ENCODE measurements around the gene KCNIP4. TPM values are rescaled to one million over a fixed set of nuclear protein-coding genes. Genes with fewer than 3 reads are reported as not detected.

The KCNIP4 gene
- total RNA-seq, 4 donors from 2014 or later: 2.5 TPM; not detected in 2

DNA sequence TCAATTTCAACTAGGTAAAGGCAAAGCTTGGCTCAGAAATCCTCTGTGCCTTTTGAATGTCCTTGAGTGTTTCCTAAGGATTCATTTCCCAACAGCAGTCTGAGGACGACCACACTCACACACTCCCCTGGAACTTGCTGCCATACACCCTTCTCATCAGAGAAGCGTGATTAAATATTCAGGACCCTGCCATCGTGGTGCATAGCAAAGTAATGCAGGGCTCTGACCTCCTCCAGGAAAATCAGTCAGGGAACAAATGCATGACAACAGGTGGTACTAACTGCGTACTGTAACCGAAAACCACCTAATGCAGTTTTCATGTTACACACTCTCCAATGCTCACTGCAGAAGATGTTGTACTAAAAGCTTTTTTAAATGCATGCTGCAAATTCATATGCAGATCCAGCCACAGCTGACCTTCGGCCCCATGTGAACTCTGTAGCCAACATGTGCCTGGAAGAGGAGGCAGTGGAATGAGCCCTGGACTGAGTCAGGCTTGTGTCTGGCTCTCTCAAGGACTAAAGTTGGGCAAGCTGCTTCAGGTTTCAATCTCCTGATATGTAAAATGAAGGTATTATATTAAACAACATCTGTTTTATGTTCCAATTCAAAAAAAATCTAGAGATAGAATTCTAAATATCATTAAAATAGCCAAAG is 238.3 kb downstream of the KCNIP4 start:
- Histone ChIP-seq H3K27me3 (no peaks in the 10 kb centered on the region), H3K4me1 (no peaks in the 10 kb centered on the region), H3K36me3 (no peaks in the 10 kb centered on the region), H3K27ac (no peak overlapping the region), H3K9me3 (no peaks in the 10 kb centered on the region), H3K4me3 (no peak overlapping the region)
- 70 to 87% methylated on average over 3 to 6 of the region's 6 CpGs for WGBS, 2 donors (ENCODE audit: low coverage in 1 of 2)
- DNase-seq: no peak
- no peak for TF ChIP-seq POLR2AphosphoS5 (IDR thresholded peaks at IDR 0.05)
- TF ChIP-seq, protein P1, sequence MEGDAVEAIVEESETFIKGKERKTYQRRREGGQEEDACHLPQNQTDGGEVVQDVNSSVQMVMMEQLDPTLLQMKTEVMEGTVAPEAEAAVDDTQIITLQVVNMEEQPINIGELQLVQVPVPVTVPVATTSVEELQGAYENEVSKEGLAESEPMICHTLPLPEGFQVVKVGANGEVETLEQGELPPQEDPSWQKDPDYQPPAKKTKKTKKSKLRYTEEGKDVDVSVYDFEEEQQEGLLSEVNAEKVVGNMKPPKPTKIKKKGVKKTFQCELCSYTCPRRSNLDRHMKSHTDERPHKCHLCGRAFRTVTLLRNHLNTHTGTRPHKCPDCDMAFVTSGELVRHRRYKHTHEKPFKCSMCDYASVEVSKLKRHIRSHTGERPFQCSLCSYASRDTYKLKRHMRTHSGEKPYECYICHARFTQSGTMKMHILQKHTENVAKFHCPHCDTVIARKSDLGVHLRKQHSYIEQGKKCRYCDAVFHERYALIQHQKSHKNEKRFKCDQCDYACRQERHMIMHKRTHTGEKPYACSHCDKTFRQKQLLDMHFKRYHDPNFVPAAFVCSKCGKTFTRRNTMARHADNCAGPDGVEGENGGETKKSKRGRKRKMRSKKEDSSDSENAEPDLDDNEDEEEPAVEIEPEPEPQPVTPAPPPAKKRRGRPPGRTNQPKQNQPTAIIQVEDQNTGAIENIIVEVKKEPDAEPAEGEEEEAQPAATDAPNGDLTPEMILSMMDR (IDR thresholded peaks at IDR 0.05): no peak
- no peak for TF ChIP-seq POLR2A (IDR thresholded peaks at IDR 0.05)
- no peak for TF ChIP-seq EP300 (IDR thresholded peaks at IDR 0.05; ENCODE audit: low read depth)
- in situ Hi-C loops (cut with MboI; ENCODE audit: low pct_ligation_motif_present in 1 of 4, low pct_unique_long_range_greater_than_20kb in 1 of 4, low sequenced_read_pairs in 3 of 4) (no loop called here), intact Hi-C loops (cut with DNase I; ENCODE audit: low total_unique reads) (no loop called here)

DNA sequence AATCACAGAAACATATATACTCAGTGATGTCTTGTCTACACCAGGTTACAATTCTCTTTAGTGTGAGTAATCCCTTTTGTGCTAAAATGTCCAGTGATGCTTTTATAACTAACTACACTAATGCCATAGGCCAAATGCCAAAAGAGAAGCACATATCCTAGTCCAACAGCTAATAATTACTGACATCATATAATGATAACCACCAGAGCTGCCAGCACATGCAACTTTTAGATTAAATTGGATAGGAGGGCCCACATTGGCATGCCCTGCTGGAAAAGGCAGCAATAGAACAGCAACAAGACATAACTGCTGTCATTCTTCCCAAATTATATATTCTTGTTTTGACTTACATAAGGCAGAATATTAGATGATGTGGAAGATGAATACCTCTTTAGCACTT is 238.8 kb downstream of the KCNIP4 start:
- no peak overlapping the region for H3K4me3 ChIP-seq
- no peak for DNase-seq
- no peaks in the 10 kb centered on the region for H3K9me3 ChIP-seq
- intact Hi-C loops (cut with DNase I; ENCODE audit: low total_unique reads) (no loop called here), in situ Hi-C loops (cut with MboI; ENCODE audit: low pct_ligation_motif_present in 1 of 4, low pct_unique_long_range_greater_than_20kb in 1 of 4, low sequenced_read_pairs in 3 of 4) (no loop called here)
- H3K27me3 ChIP-seq: no peaks in the 10 kb centered on the region
- H3K36me3 ChIP-seq: no peaks in the 10 kb centered on the region
- TF ChIP-seq POLR2AphosphoS5 (IDR thresholded peaks at IDR 0.05): no peak
- TF ChIP-seq, protein P1 (IDR thresholded peaks at IDR 0.05): no peak
- TF ChIP-seq EP300 (IDR thresholded peaks at IDR 0.05; ENCODE audit: low read depth): no peak
- no peaks in the 10 kb centered on the region for H3K4me1 ChIP-seq
- H3K27ac ChIP-seq: no peak overlapping the region

DNA sequence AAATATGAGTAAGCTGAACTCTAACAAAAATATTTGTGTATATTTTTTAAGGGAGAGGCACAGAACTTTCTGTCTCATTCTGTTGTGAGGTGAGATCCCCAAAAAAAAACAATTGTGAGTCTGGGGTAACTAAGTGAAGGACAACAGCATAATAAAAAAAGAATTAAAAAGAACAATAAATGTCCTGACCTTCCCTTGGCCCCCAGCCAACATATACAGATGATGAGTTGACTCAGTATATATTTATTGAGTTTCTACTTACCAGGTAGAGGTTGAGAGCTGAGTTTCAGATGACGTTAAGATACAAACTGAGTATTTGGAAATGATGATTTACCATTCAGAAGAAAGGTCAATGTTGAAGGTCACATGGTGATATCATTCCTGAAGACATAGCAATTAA is 239.5 kb downstream of the KCNIP4 start:
- no peak overlapping the region for H3K4me3 ChIP-seq
- in situ Hi-C loops (cut with MboI; ENCODE audit: low pct_ligation_motif_present in 1 of 4, low pct_unique_long_range_greater_than_20kb in 1 of 4, low sequenced_read_pairs in 3 of 4) (no loop called here), intact Hi-C loops (cut with DNase I; ENCODE audit: low total_unique reads) (no loop called here)
- TF ChIP-seq POLR2A (IDR thresholded peaks at IDR 0.05): no peak
- TF ChIP-seq, protein P1 (IDR thresholded peaks at IDR 0.05): no peak
- no peak for TF ChIP-seq EP300 (IDR thresholded peaks at IDR 0.05; ENCODE audit: low read depth)
- no peak for TF ChIP-seq POLR2AphosphoS5 (IDR thresholded peaks at IDR 0.05)
- no peaks in the 10 kb centered on the region for H3K4me1 ChIP-seq
- H3K27ac ChIP-seq: no peak overlapping the region
- H3K9me3 ChIP-seq: no peaks in the 10 kb centered on the region
- H3K36me3 ChIP-seq: no peaks in the 10 kb centered on the region
- 45 to 59% methylated on average over 1 of the region's 1 CpG for WGBS, 2 donors (ENCODE audit: low coverage in 1 of 2)
- H3K27me3 ChIP-seq: no peaks in the 10 kb centered on the region
- no peak for DNase-seq

DNA sequence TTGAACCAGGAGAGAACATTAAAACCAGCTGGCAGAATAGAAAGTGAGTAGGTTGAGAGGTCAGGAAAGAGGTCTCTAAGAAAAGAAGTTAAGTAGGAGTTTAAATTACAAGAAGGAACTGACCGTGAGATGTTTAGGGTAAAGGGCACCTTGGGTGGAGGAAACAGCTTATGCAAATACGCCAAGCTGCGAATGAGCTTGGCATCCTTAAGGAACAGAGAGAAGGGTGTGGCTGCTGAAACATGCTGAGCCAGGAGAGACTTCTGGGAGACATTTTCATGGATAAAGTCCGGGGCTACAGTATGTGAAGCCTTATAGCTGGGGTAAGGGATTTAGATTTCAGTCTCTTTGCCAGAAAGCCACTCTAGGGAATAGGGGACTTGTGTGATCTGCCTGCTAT is 249.1 kb downstream of the KCNIP4 start:
- Histone ChIP-seq H3K36me3 (no peaks in the 10 kb centered on the region), H3K4me1 (no peaks in the 10 kb centered on the region), H3K9me3 (no peaks in the 10 kb centered on the region), H3K27me3 (no peaks in the 10 kb centered on the region), H3K4me3 (no peak overlapping the region), H3K27ac (no peak overlapping the region)
- TF ChIP-seq EP300 (IDR thresholded peaks at IDR 0.05; ENCODE audit: low read depth) (no peak), POLR2A (IDR thresholded peaks at IDR 0.05) (no peak), POLR2AphosphoS5 (IDR thresholded peaks at IDR 0.05) (no peak)
- TF ChIP-seq, protein P1 (IDR thresholded peaks at IDR 0.05): no peak
- DNase-seq: peak; percentile 8
- in situ Hi-C loops (cut with MboI; ENCODE audit: low pct_ligation_motif_present in 1 of 4, low pct_unique_long_range_greater_than_20kb in 1 of 4, low sequenced_read_pairs in 3 of 4) (no loop called here), intact Hi-C loops (cut with DNase I; ENCODE audit: low total_unique reads) (no loop called here)
- WGBS, 2 donors (ENCODE audit: low coverage in 1 of 2): 25 to 28% methylated on average over 2 to 4 of the region's 4 CpGs

Data from transverse colon (tissue), 4 donors.